Fibroblast of villous mesenchyme (primary cell): Measurements from ENCODE around the gene GCA. TPM values are rescaled to one million over a fixed set of nuclear protein-coding genes. Genes with fewer than 3 reads are reported as not detected.

Experiments
- DNase-seq: peaks from one replicate; pipeline ENCODE4 v3.0.0-alpha.2; 2010; ENCODE audit warnings: low read depth
- H3K4me3 ChIP-seq: 2 replicates; pipeline ENCODE4 v1.5.1; 2011; ENCODE audit warnings: low read depth, mild to moderate bottlenecking, low read length
- CTCF ChIP-seq: IDR thresholded peaks from 2 replicates; pipeline ENCODE4 v1.5.1; 2012; ENCODE audit warnings: low read depth, mild to moderate bottlenecking, low read length; ENCODE audit not compliant: insufficient read depth
- total RNA-seq: library from RNA; depleted of rRNA; stranded (reverse); fragments of >200 nt; gene quantifications from 2 replicates; pipeline ENCODE4 v1.2.3, GENCODE V29; 2012

The GCA gene
- 2.3 and 3.9 TPM in 2 replicates for total RNA-seq

GRCh38 chr2:162343824-162344616 is at the start of gene GCA:
Gene GCA, plus strand, starts transcription at chr2:162344132. Its CDS starts 117 bp downstream, at chr2:162344249.
- peak within 1 kb of the TSS; percentile 80 for H3K4me3 ChIP-seq
- DNase-seq, result peak; percentile 90
- no peak for TF ChIP-seq CTCF

- DNase-seq, result peak; percentile 89
- no peak overlapping the region for H3K4me3 ChIP-seq
- no peak for TF ChIP-seq CTCF
These were observed 48.9 kb upstream of the GCA start for GRCh38 chr2:162295009-162295408.

- no peak overlapping the region for H3K4me3 ChIP-seq
- peak; percentile 86 for DNase-seq
- peak; percentile 80 for TF ChIP-seq CTCF
These were observed 45.9 kb upstream of the GCA start for GRCh38 chr2:162297925-162298552.

GRCh38 chr2:162298669-162299335 is 45.1 kb upstream of the GCA start:
- H3K4me3 ChIP-seq, result no peak overlapping the region
- TF ChIP-seq CTCF, result no peak
- DNase-seq, result no peak

- peak; percentile 60 for DNase-seq
- TF ChIP-seq CTCF, result no peak
- no peak overlapping the region for H3K4me3 ChIP-seq
These were observed 43.7 kb upstream of the GCA start for GRCh38 chr2:162300266-162300665.

- peak; percentile 72 for TF ChIP-seq CTCF
- DNase-seq, result peak; percentile 81
- no peak overlapping the region for H3K4me3 ChIP-seq
These were observed 42.7 kb upstream of the GCA start for GRCh38 chr2:162301151-162301804.
